ENCODE measurements around the gene PPP2R1B.

- TF ChIP-seq CTCF (IDR thresholded peaks at IDR 0.05; ENCODE audit: insufficient read depth, low read length) (no peak), POLR2AphosphoS5 (IDR thresholded peaks at IDR 0.05; ENCODE audit: low read depth) (no peak), GABPA (IDR thresholded peaks at IDR 0.05; ENCODE audit: low read depth) (no peak)
- TF ChIP-seq, protein P1, sequence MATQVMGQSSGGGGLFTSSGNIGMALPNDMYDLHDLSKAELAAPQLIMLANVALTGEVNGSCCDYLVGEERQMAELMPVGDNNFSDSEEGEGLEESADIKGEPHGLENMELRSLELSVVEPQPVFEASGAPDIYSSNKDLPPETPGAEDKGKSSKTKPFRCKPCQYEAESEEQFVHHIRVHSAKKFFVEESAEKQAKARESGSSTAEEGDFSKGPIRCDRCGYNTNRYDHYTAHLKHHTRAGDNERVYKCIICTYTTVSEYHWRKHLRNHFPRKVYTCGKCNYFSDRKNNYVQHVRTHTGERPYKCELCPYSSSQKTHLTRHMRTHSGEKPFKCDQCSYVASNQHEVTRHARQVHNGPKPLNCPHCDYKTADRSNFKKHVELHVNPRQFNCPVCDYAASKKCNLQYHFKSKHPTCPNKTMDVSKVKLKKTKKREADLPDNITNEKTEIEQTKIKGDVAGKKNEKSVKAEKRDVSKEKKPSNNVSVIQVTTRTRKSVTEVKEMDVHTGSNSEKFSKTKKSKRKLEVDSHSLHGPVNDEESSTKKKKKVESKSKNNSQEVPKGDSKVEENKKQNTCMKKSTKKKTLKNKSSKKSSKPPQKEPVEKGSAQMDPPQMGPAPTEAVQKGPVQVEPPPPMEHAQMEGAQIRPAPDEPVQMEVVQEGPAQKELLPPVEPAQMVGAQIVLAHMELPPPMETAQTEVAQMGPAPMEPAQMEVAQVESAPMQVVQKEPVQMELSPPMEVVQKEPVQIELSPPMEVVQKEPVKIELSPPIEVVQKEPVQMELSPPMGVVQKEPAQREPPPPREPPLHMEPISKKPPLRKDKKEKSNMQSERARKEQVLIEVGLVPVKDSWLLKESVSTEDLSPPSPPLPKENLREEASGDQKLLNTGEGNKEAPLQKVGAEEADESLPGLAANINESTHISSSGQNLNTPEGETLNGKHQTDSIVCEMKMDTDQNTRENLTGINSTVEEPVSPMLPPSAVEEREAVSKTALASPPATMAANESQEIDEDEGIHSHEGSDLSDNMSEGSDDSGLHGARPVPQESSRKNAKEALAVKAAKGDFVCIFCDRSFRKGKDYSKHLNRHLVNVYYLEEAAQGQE (IDR thresholded peaks at IDR 0.05; ENCODE audit: insufficient replicate concordance, low read depth) = no peak
Observed at GRCh38 chr11:111741751-111742150, 24.4 kb downstream of the PPP2R1B start.

Data from HL-60 (cell line).